Suprapubic skin (tissue), 4 donors: ENCODE results near the gene DEFB119. TPM values are rescaled to one million over a fixed set of nuclear protein-coding genes. Genes with fewer than 3 reads are reported as not detected.
"Not testable (repeated sequence)": the region's sequence is repeated elsewhere in the genome, so short reads cannot be mapped to it uniquely, and the experiment has no call there.

Experiments used
- DNase-seq, 2 donors: peaks; one replicate each; pipeline ENCODE4 v3.0.0-alpha.2; 2019; ENCODE audit warnings: low spot score in 2 of 2
- H3K27ac ChIP-seq: fragments of 200-600 bp; sonication (generic); one replicate; pipeline ENCODE4 v1.5.1; 2019
- H3K27me3 ChIP-seq: fragments of 200-600 bp; sonication (generic); one replicate; pipeline ENCODE4 v1.5.1; 2019
- H3K36me3 ChIP-seq: fragments of 200-600 bp; sonication (generic); one replicate; pipeline ENCODE4 v1.5.1; 2019
- H3K4me1 ChIP-seq: fragments of 200-600 bp; sonication (generic); one replicate; pipeline ENCODE4 v1.5.1; 2019
- H3K4me3 ChIP-seq: fragments of 200-600 bp; sonication (generic); one replicate; pipeline ENCODE4 v1.5.1; 2019; ENCODE audit warnings: mild to moderate bottlenecking
- H3K9me3 ChIP-seq: fragments of 200-600 bp; sonication (generic); one replicate; pipeline ENCODE4 v1.5.1; 2019
- CTCF ChIP-seq, 2 donors: fragments of 200-600 bp in 1 of 2; fragments of 450-650 bp in 1 of 2; sonication (generic) in 1 of 2; IDR thresholded peaks; one replicate each; pipeline ENCODE4 v1.5.1; 2016 to 2019; ENCODE audit warnings: antibody characterized with exemption in 2 of 2, mild to moderate bottlenecking in 1 of 2, moderate library complexity in 1 of 2
- EP300 ChIP-seq: sonication (generic); formaldehyde crosslinking; IDR thresholded peaks from one replicate; pipeline ENCODE4 v1.6.1; 2017; ENCODE audit warnings: antibody characterized with exemption
- POLR2A ChIP-seq, 2 donors: fragments of 450-650 bp; IDR thresholded peaks; one replicate each; pipeline ENCODE4 v1.6.1; 2017; ENCODE audit warnings: antibody characterized with exemption in 2 of 2, mild to moderate bottlenecking in 2 of 2, moderate library complexity in 2 of 2
- POLR2AphosphoS5 ChIP-seq, 3 donors: sonication (generic); formaldehyde crosslinking; IDR thresholded peaks; one replicate each; pipeline ENCODE4 v1.6.1; 2017; ENCODE audit warnings: antibody characterized with exemption in 3 of 3
- WGBS: methylation state at CpG from one replicate; pipeline ENCODE4 v1.1.5; 2018; 5-methylcytosine and 5-hydroxymethylcytosine counted together
- total RNA-seq, 4 donors: library from RNA; depleted of rRNA; stranded (reverse); fragments of >200 nt; gene quantifications; one replicate each; pipeline ENCODE4 v1.1.0, GENCODE V29; 2016

DEFB119 gene
- total RNA-seq, 4 donors from 2014 or later = not detected

- WGBS = 63% methylated on average over 2 of the region's 2 CpGs
- TF ChIP-seq POLR2A (IDR thresholded peaks at IDR 0.05) = no peak
These were observed 2.4 kb upstream of the DEFB119 start for GRCh38 chr20:31392836-31393235.

GRCh38 chr20:31374346-31374745 lies 16.0 kb downstream of the DEFB119 start:
- H3K27ac ChIP-seq = no peak overlapping the region
- no peak overlapping the region for H3K4me3 ChIP-seq
- no peaks in the 10 kb centered on the region for H3K27me3 ChIP-seq
- DNase-seq = no peak
- 70% methylated on average over 2 of the region's 2 CpGs for WGBS
- no peaks in the 10 kb centered on the region for H3K4me1 ChIP-seq
- TF ChIP-seq EP300 = no peak
- no peak for TF ChIP-seq POLR2A (IDR thresholded peaks at IDR 0.05)
- TF ChIP-seq CTCF (IDR thresholded peaks at IDR 0.05) = no peak
- TF ChIP-seq POLR2AphosphoS5 (IDR thresholded peaks at IDR 0.05) = no peak
- H3K9me3 ChIP-seq = no peaks in the 10 kb centered on the region
- H3K36me3 ChIP-seq = no peaks in the 10 kb centered on the region

More at GRCh38 chr20:31392836-31393235, 2.4 kb upstream of the DEFB119 start:
- Histone ChIP-seq H3K4me1 (no peaks in the 10 kb centered on the region), H3K9me3 (no peaks in the 10 kb centered on the region), H3K27me3 (peaks cover 6% of the 10 kb centered on the region), H3K4me3 (no peak overlapping the region), H3K36me3 (no peaks in the 10 kb centered on the region), H3K27ac (no peak overlapping the region)
- no peak for DNase-seq

DNA sequence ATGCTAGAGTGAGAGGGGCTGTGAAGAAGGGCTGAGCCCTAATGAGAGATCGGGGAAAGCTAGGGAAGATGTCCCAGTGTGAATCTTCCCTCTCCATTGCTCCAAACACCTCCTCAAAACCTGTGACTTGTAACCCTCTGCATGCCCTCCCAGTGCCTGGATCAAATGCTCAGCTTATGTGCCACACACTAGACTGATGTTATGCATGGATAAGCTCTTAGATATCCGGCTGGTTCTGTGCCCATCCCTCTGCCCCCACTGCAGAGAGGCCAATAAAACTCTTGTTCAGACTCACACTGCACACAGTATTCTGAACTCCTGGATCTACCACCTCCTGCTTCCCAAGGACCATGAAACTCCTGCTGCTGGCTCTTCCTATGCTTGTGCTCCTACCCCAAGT lies 22.1 kb downstream of the DEFB119 start, which contains the start of gene DEFB118:
Gene DEFB118 (plus strand): TSS at position 301 of the 400 bp plus-strand sequence. CDS start 50 bp downstream, at position 351.
- no peaks in the 10 kb centered on the region for H3K4me1 ChIP-seq

DNA sequence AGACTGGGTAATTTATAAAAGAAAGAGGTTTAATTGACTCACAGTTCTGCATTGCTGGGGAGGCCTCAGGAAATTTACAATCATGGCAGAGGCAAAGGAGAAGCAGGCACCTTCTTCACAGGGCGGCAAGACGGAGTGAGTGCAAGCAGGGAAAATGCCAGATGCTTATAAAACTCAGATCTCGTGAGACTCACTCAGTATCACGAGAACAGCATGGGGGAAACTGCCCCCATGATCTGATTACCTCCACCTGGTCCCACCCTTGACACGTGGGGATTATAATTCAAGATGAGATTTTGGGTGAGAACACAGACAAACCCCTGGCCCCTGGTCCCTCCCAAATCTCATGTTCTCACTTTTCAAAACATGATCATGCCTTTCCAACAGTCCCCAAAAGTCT lies 26.1 kb downstream of the DEFB119 start:
- DNase-seq, H3K27ac ChIP-seq, H3K36me3 ChIP-seq, H3K4me1 ChIP-seq, H3K27me3 ChIP-seq, H3K4me3 ChIP-seq, H3K9me3 ChIP-seq: not testable (repeated sequence)
- 77% methylated on average over 5 of the region's 5 CpGs for WGBS

More for the DNA sequence above, 22.1 kb downstream of the DEFB119 start, which contains the start of gene DEFB118:
- Histone ChIP-seq H3K4me3 (no peak within 1 kb of the TSS), H3K27ac (no peak within 1 kb of the TSS), H3K27me3 (no peaks in the 10 kb centered on the region), H3K36me3 (no peaks in the 10 kb centered on the region), H3K9me3 (no peaks in the 10 kb centered on the region)
- DNase-seq = no peak
- WGBS = 78% methylated on average over 2 of the region's 2 CpGs
- no peak for TF ChIP-seq POLR2A (IDR thresholded peaks at IDR 0.05)
- TF ChIP-seq POLR2AphosphoS5 (IDR thresholded peaks at IDR 0.05) = no peak
- no peak for TF ChIP-seq CTCF (IDR thresholded peaks at IDR 0.05)
- no peak for TF ChIP-seq EP300

GRCh38 chr20:31363295-31363694 lies 27.1 kb downstream of the DEFB119 start:
- no peak for TF ChIP-seq CTCF (IDR thresholded peaks at IDR 0.05)
- no peak for TF ChIP-seq EP300
- no peak for TF ChIP-seq POLR2A (IDR thresholded peaks at IDR 0.05)
- TF ChIP-seq POLR2AphosphoS5 (IDR thresholded peaks at IDR 0.05) = no peak
- H3K4me1 ChIP-seq = no peaks in the 10 kb centered on the region
- no peaks in the 10 kb centered on the region for H3K36me3 ChIP-seq
- H3K9me3 ChIP-seq = no peaks in the 10 kb centered on the region
- no peak for DNase-seq
- H3K27me3 ChIP-seq = no peaks in the 10 kb centered on the region
- no peak overlapping the region for H3K27ac ChIP-seq
- H3K4me3 ChIP-seq = no peak overlapping the region
- WGBS = 73% methylated on average over 4 of the region's 4 CpGs

- H3K9me3 ChIP-seq = no peaks in the 10 kb centered on the region
- no peaks in the 10 kb centered on the region for H3K4me1 ChIP-seq
- no peak overlapping the region for H3K4me3 ChIP-seq
- TF ChIP-seq CTCF (IDR thresholded peaks at IDR 0.05) (no peak), POLR2A (IDR thresholded peaks at IDR 0.05) (no peak), EP300 (no peak), POLR2AphosphoS5 (IDR thresholded peaks at IDR 0.05) (no peak)
- H3K27me3 ChIP-seq = no peaks in the 10 kb centered on the region
- H3K27ac ChIP-seq = no peak overlapping the region
- 62% methylated on average over 1 of the region's 1 CpG for whole genome bisulfite sequencing
- DNase-seq = no peak
- no peaks in the 10 kb centered on the region for H3K36me3 ChIP-seq
These were observed 34.4 kb downstream of the DEFB119 start for GRCh38 chr20:31355981-31356380.
